Neuron (in vitro differentiated cells): ENCODE data around the gene NR2F1-AS1.

Experiments used
- H2AFZ ChIP-seq: one replicate; pipeline ENCODE4 v1.6.1; 2013; ENCODE audit warnings: low read depth, mild to moderate bottlenecking, inconsistent platforms, low read length, moderate library complexity
- H3K27me3 ChIP-seq: one replicate; pipeline ENCODE4 v1.6.1; 2013; ENCODE audit warnings: low read length; ENCODE audit not compliant: insufficient read depth
- H3K36me3 ChIP-seq: one replicate; pipeline ENCODE4 v1.6.1; 2013; ENCODE audit warnings: low read length; ENCODE audit not compliant: insufficient read depth
- H3K4me1 ChIP-seq: one replicate; pipeline ENCODE4 v1.6.1; 2013; ENCODE audit warnings: low read length; ENCODE audit not compliant: insufficient read depth
- H3K4me3 ChIP-seq: 2 replicates; pipeline ENCODE4 v1.5.1; 2013; ENCODE audit warnings: mild to moderate bottlenecking, low read length, moderate library complexity
- H3K9me3 ChIP-seq: one replicate; pipeline ENCODE4 v1.6.1; 2013; ENCODE audit warnings: low read length

Gene NR2F1-AS1

DNA sequence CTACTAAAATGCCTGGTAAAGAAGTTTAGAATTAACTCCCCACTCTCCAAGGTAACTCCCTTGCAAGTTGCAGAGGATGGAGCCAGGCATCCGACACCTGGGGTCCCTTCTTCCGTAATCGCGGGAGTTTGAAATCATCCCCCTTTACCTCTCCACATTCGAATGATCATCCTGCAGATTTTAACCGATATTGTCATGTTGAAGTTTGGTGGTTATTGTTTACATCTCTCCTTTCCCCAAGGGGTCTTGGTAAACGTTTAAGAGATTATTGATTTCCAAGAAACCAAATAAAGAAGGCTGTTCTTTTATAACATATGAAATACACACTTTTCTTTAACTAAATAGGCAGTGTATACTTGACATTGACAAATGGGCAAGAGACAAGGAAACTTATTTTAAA is 28.7 kb upstream of the NR2F1-AS1 start:
- Histone ChIP-seq H2AFZ (no peak overlapping the region), H3K4me1 (peaks cover 97% of the 10 kb centered on the region), H3K27me3 (no peaks in the 10 kb centered on the region), H3K4me3 (no peak overlapping the region), H3K9me3 (no peaks in the 10 kb centered on the region), H3K36me3 (peaks cover 15% of the 10 kb centered on the region)

DNA sequence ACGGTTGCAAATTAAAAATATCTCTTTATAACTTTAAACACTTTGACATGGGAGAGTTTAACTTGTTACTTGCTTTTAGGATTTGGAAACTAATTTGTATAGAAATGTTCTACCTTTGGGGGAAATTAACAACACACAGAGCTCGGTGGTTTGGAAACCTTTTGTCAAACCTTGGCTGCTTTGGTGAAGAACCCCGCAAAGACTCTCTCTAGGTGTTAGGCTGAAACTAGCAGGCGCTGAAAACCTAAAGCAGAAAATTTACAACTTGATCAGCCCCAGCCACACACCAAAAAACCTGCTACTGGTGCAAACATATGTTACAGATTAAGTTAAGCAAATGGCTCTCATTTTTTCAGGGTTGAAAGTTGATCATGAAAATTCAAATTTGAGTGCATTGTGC is 27.8 kb upstream of the NR2F1-AS1 start:
- Histone ChIP-seq H3K36me3 (peaks cover 9% of the 10 kb centered on the region), H3K4me3 (no peak overlapping the region), H2AFZ (no peak overlapping the region), H3K4me1 (peaks cover 90% of the 10 kb centered on the region), H3K27me3 (no peaks in the 10 kb centered on the region), H3K9me3 (no peaks in the 10 kb centered on the region)

DNA sequence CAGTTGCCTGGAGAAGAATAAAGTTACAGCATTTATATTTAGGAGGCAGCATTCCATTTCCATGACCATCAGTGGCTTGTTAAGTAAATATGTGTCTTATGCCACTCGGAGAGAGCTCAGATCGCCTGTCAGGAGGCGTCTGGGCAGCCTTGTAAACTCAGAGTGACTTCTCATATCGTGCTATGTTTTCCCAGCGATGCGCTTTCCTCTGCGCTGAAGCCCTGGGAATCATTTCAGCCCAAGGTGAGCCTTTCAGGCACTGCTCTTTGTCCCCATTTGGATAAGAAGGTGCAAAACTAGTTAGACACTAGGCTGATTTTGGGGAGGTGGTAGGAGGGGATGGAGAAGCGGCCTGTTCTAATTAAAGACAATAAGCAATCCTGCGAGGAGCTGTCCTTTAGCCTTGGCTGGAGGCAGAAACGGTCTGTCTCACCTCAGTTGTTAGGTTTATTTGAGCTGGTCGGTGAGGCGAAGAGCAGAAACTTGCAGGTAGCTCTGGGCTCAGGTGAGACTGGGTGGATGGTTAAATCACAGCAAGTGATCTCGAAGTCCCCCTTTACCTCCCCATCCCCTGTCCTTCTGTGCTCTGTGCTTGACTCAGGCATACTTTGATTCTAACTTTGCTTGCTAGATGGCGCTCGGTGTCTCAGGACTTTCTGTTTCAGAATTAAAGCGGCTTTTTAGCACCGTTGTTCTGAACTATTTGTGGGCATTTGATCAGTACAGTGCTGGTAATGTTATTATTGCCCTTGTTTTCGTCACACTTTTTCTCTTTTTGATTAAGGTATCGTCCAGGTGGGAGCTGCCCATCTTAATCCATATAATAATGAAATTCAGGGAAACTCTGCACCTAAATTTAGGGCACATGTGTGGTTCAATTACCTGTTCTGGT is 26.6 kb upstream of the NR2F1-AS1 start:
- Histone ChIP-seq H3K36me3 (peaks cover 9% of the 10 kb centered on the region), H3K27me3 (no peaks in the 10 kb centered on the region), H3K4me3 (peak overlapping the region; percentile 93), H3K9me3 (no peaks in the 10 kb centered on the region), H3K4me1 (peaks cover 88% of the 10 kb centered on the region), H2AFZ (no peak overlapping the region)

GRCh38 chr5:93606382-93606752 is 25.3 kb upstream of the NR2F1-AS1 start:
- Histone ChIP-seq H3K27me3 (no peaks in the 10 kb centered on the region), H2AFZ (no peak overlapping the region), H3K9me3 (no peaks in the 10 kb centered on the region), H3K4me1 (peaks cover 83% of the 10 kb centered on the region), H3K4me3 (peak overlapping the region; percentile 93), H3K36me3 (peaks cover 9% of the 10 kb centered on the region)

GRCh38 chr5:93604644-93605515 is 23.9 kb upstream of the NR2F1-AS1 start:
- Histone ChIP-seq H3K4me1 (peaks cover 74% of the 10 kb centered on the region), H3K9me3 (no peaks in the 10 kb centered on the region), H3K36me3 (peaks cover 4% of the 10 kb centered on the region), H2AFZ (no peak overlapping the region), H3K4me3 (peak overlapping the region; percentile 93), H3K27me3 (no peaks in the 10 kb centered on the region)

- Histone ChIP-seq H3K27me3 (no peaks in the 10 kb centered on the region), H3K4me1 (peaks cover 73% of the 10 kb centered on the region), H2AFZ (no peak overlapping the region), H3K36me3 (peaks cover 4% of the 10 kb centered on the region), H3K4me3 (peak overlapping the region; percentile 93), H3K9me3 (no peaks in the 10 kb centered on the region)
Observed at GRCh38 chr5:93603793-93604643, 23.0 kb upstream of the NR2F1-AS1 start.

- peak overlapping the region; percentile 93 for H3K4me3 ChIP-seq
- no peaks in the 10 kb centered on the region for H3K27me3 ChIP-seq
- H3K36me3 ChIP-seq = peaks cover 4% of the 10 kb centered on the region
- H3K4me1 ChIP-seq = peaks cover 73% of the 10 kb centered on the region
- H3K9me3 ChIP-seq = no peaks in the 10 kb centered on the region
- H2AFZ ChIP-seq = no peak overlapping the region
Observed at GRCh38 chr5:93603078-93603792, 22.2 kb upstream of the NR2F1-AS1 start.

DNA sequence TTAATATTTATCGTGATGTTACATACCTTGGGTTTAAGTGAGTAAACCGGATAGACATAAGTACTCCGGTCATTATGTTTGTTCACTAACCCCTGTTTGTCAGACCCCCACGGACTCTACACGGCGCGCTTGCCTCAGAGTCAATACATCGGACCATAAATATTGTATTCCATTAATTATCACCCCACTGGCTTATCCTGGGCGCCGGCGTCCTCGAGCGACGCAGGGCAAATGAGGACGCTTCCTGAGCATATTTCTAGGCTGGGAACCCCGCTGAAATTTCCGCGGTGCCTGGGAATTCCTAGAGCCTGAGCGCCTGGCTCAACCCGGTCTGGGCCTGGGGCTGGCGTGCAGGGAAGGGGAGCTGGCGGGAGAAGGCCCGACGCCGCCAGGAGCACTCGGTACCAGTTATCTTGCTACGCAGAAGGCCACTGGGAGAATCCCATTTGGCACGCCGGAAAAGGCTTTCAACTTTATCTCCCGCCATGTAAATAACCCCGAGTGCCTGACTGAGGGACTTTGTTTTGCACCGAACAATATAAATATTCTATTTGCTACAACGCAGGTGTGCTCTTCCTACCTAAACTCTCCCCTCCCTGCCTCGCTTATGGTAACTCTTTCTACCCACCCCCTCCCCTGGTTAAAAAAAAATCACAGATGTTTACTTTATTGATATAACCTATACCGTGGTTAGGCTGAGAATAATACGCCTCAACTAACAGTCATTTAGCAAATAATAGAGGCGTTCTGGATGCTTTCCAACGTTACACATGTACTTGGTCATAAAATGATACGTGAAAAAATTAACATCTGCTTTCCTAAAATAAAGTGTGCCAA is 21.4 kb upstream of the NR2F1-AS1 start:
- H3K4me3 ChIP-seq = peak overlapping the region; percentile 93
- no peak overlapping the region for H2AFZ ChIP-seq
- H3K4me1 ChIP-seq = peaks cover 73% of the 10 kb centered on the region
- no peaks in the 10 kb centered on the region for H3K9me3 ChIP-seq
- H3K27me3 ChIP-seq = no peaks in the 10 kb centered on the region
- peaks cover 4% of the 10 kb centered on the region for H3K36me3 ChIP-seq

GRCh38 chr5:93601802-93602155 is 20.8 kb upstream of the NR2F1-AS1 start:
- Histone ChIP-seq H3K4me1 (peaks cover 70% of the 10 kb centered on the region), H3K9me3 (no peaks in the 10 kb centered on the region), H3K4me3 (peak overlapping the region; percentile 93), H3K27me3 (no peaks in the 10 kb centered on the region), H2AFZ (no peak overlapping the region), H3K36me3 (peaks cover 4% of the 10 kb centered on the region)

DNA sequence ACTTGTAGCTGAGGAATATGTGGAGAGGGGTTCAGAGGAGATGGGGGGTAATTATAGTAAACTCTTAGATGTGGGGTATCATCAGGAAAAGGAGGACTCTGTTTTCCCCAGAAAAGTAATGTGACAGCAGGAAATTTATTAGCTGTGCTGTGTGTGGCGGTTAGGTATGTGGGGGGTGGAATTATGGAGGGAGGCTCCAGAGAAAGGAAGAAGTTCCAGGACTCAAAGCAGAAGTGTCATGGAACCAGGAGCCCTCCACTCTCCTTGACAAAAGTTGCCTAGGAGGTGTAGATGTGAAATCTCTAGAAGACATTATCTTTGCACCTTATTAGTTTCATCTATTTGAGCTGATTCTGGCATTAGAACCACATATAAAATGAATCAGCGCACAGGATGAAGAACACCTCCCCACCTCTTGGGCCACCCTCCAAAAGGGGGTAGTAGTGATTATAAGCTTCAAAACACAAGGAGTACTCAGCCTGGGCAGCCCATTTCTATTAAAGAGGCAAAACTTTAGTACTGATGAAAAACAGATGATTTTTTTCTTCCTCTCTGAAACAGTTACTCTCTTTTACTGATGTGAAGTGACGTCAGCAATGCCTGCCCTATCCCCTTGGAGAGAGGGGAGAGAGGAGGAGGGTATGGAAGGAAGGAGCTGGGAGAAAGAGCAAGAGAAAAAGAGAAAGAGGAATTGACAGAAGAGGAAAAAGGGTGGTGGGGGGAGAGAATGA is 20.2 kb upstream of the NR2F1-AS1 start:
- Histone ChIP-seq H3K27me3 (no peaks in the 10 kb centered on the region), H3K4me1 (peaks cover 65% of the 10 kb centered on the region), H2AFZ (no peak overlapping the region), H3K9me3 (no peaks in the 10 kb centered on the region), H3K4me3 (peak overlapping the region; percentile 93), H3K36me3 (peaks cover 8% of the 10 kb centered on the region)

GRCh38 chr5:93600409-93601070 is 19.5 kb upstream of the NR2F1-AS1 start:
- H3K36me3 ChIP-seq = peaks cover 8% of the 10 kb centered on the region
- H3K27me3 ChIP-seq = no peaks in the 10 kb centered on the region
- H3K4me1 ChIP-seq = peaks cover 58% of the 10 kb centered on the region
- no peaks in the 10 kb centered on the region for H3K9me3 ChIP-seq
- peak overlapping the region; percentile 93 for H3K4me3 ChIP-seq
- no peak overlapping the region for H2AFZ ChIP-seq
